Measurements from ENCODE around the gene HJV. TPM values are rescaled to one million over a fixed set of nuclear protein-coding genes. Genes with fewer than 3 reads are reported as not detected.
A peak's percentile ranks its signal among the peaks of the same experiment; 100 is the strongest.

HJV gene
- total RNA-seq, 1 donor from 2014 or later: not detected

- Histone ChIP-seq H3K4me2 (ENCODE audit: low read length) (peak overlapping the region; percentile 96), H3K27ac (ENCODE audit: low read depth, low read length) (no peak overlapping the region)
- H3K27ac Mint-ChIP-seq (ENCODE audit: unreplicated experiment): peak overlapping the region; percentile 98
Measured at GRCh38 chr1:146039844-146040194, 18.3 kb upstream of the HJV start.

DNA sequence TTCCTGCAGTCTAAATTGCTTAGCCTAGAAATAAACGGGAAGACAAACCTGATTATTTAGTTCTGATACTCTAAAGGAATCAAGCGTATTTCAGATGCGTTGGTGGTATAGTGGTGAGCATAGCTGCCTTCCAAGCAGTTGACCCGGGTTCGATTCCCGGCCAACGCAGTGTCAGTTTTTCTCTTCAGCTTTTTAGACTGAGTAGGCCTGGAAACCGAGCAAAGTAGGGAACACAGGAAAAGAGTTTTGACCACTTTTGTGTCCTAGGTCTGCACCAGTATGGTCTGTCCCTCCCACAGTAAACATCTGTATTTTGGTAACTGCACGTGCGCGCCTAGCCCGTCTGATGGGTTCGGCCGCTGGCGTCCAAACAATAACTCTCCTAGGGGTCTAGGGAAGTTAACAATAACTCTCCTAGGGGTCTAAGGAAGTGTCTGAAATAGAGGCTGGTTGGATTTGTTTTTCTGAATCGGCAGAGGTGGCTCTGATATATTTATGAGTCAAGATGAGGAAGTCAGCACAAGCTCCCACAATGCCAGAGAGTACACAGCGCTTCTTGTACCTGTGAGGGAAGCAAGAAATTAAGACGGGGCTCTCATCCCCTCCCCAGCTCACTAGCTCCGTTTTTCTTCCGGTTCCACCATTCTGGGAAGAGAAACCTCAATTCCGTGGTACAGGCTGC lies 15.6 kb upstream of the HJV start:
- H2AFZ ChIP-seq (ENCODE audit: low read depth, low read length): peak overlapping the region; percentile 90
- peak overlapping the region; percentile 65 for H3K27ac ChIP-seq (ENCODE audit: low read depth, low read length)
- H3K36me3 ChIP-seq (ENCODE audit: insufficient read depth, low read length): no peaks in the 10 kb centered on the region
- no peaks in the 10 kb centered on the region for H4K20me1 ChIP-seq (ENCODE audit: insufficient read depth, low read length)
- FAIRE-seq (no peak), DNase-seq (ENCODE audit: low read depth) (peak; percentile 72)
- no peaks in the 10 kb centered on the region for H3K79me2 ChIP-seq (ENCODE audit: insufficient read depth, low read length)
- Mint-ChIP-seq H3K9me3 (ENCODE audit: unreplicated experiment) (no peaks in the 10 kb centered on the region), H3K36me3 (ENCODE audit: low read depth, unreplicated experiment) (no peaks in the 10 kb centered on the region), H3K27me3 (ENCODE audit: low read depth, unreplicated experiment) (no peaks in the 10 kb centered on the region), H3K4me3 (ENCODE audit: unreplicated experiment) (peak overlapping the region; percentile 96), H3K4me1 (ENCODE audit: low read depth, unreplicated experiment) (no peaks in the 10 kb centered on the region), H3K27ac (ENCODE audit: unreplicated experiment) (peak overlapping the region; percentile 98)
- peaks cover 5% of the 10 kb centered on the region for H3K4me1 ChIP-seq (ENCODE audit: insufficient read depth, low read length)
- TF ChIP-seq, protein P1, sequence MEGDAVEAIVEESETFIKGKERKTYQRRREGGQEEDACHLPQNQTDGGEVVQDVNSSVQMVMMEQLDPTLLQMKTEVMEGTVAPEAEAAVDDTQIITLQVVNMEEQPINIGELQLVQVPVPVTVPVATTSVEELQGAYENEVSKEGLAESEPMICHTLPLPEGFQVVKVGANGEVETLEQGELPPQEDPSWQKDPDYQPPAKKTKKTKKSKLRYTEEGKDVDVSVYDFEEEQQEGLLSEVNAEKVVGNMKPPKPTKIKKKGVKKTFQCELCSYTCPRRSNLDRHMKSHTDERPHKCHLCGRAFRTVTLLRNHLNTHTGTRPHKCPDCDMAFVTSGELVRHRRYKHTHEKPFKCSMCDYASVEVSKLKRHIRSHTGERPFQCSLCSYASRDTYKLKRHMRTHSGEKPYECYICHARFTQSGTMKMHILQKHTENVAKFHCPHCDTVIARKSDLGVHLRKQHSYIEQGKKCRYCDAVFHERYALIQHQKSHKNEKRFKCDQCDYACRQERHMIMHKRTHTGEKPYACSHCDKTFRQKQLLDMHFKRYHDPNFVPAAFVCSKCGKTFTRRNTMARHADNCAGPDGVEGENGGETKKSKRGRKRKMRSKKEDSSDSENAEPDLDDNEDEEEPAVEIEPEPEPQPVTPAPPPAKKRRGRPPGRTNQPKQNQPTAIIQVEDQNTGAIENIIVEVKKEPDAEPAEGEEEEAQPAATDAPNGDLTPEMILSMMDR (IDR thresholded peaks at IDR 0.05; ENCODE audit: insufficient read depth, low read depth, low read length): no peak
- TF ChIP-seq EZH2 (IDR thresholded peaks at IDR 0.05; ENCODE audit: insufficient read depth, low read length): no peak
- H3K9me3 ChIP-seq (ENCODE audit: insufficient read depth, low read depth, low read length): no peaks in the 10 kb centered on the region
- no peaks in the 10 kb centered on the region for H3K27me3 ChIP-seq (ENCODE audit: insufficient read depth, low read length)
- H3K4me2 ChIP-seq (ENCODE audit: low read length): peak overlapping the region; percentile 96
- H3K9ac ChIP-seq (ENCODE audit: low read length): peak overlapping the region; percentile 90
- H3K4me3 ChIP-seq (ENCODE audit: insufficient read depth, low read depth, low read length): peak overlapping the region; percentile 90

More at GRCh38 chr1:146039844-146040194, 18.3 kb upstream of the HJV start:
- no peak overlapping the region for H3K4me3 Mint-ChIP-seq (ENCODE audit: unreplicated experiment)
- Histone ChIP-seq H3K79me2 (ENCODE audit: insufficient read depth, low read length) (no peaks in the 10 kb centered on the region), H3K36me3 (ENCODE audit: insufficient read depth, low read length) (no peaks in the 10 kb centered on the region), H2AFZ (ENCODE audit: low read depth, low read length) (no peak overlapping the region), H3K27me3 (ENCODE audit: insufficient read depth, low read length) (no peaks in the 10 kb centered on the region), H3K9ac (ENCODE audit: low read length) (no peak overlapping the region), H3K4me3 (ENCODE audit: insufficient read depth, low read depth, low read length) (no peak overlapping the region), H3K4me1 (ENCODE audit: insufficient read depth, low read length) (peaks cover 5% of the 10 kb centered on the region), H4K20me1 (ENCODE audit: insufficient read depth, low read length) (no peaks in the 10 kb centered on the region), H3K9me3 (ENCODE audit: insufficient read depth, low read depth, low read length) (no peaks in the 10 kb centered on the region)
- H3K36me3 Mint-ChIP-seq (ENCODE audit: low read depth, unreplicated experiment): no peaks in the 10 kb centered on the region
- no peaks in the 10 kb centered on the region for H3K4me1 Mint-ChIP-seq (ENCODE audit: low read depth, unreplicated experiment)
- peaks cover 2% of the 10 kb centered on the region for H3K9me3 Mint-ChIP-seq (ENCODE audit: unreplicated experiment)
- DNase-seq (ENCODE audit: low read depth) (no peak), FAIRE-seq (no peak)
- no peaks in the 10 kb centered on the region for H3K27me3 Mint-ChIP-seq (ENCODE audit: low read depth, unreplicated experiment)
- TF ChIP-seq, protein P1 (IDR thresholded peaks at IDR 0.05; ENCODE audit: insufficient read depth, low read depth, low read length): no peak
- no peak for TF ChIP-seq EZH2 (IDR thresholded peaks at IDR 0.05; ENCODE audit: insufficient read depth, low read length)

Data from astrocyte (in vitro differentiated cells and primary cell).